Measurements from ENCODE around the gene TLR4. TPM values are rescaled to one million over a fixed set of nuclear protein-coding genes. Genes with fewer than 3 reads are reported as not detected.

The TLR4 gene
- 0.11 and 0.48 TPM in 2 replicates for total RNA-seq (2014; rRNA removed; shearing (Covaris generic))

DNA sequence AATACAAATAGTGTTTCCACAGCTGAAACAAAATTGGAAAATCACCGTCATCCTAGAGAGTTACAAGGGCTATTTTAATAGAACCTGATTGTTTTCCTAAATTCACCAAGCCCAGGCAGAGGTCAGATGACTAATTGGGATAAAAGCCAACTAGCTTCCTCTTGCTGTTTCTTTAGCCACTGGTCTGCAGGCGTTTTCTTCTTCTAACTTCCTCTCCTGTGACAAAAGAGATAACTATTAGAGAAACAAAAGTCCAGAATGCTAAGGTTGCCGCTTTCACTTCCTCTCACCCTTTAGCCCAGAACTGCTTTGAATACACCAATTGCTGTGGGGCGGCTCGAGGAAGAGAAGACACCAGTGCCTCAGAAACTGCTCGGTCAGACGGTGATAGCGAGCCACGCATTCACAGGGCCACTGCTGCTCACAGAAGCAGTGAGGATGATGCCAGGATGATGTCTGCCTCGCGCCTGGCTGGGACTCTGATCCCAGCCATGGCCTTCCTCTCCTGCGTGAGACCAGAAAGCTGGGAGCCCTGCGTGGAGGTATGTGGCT lies at the start of gene TLR4:
TSS of gene TLR4 (plus strand) at position 380 of the 552 bp plus-strand sequence. CDS start at position 450, 70 bp downstream.
- peak; percentile 4 for DNase-seq (ENCODE audit: low read depth)

DNA sequence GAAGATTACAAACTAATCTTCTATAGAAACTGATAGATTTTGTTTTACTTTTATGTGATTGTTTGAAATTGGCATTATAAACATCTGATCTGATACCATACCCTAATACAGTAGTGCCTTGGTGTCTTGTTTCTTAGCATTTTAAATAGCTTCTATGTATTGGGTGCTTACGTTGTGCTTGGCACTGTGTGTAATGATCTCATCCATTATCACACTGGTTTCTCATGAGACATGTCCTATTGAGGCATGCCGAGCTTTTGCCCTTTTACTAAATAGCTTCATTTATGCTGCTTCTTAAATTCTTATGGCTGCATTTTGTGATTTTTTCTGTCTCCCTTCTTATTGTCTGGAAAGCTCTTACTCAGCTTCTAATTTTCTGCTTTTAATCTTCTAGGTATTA lies 48.2 kb upstream of the TLR4 start:
- DNase-seq (ENCODE audit: low read depth): no peak

GRCh38 chr9:117662651-117663050 lies 41.6 kb upstream of the TLR4 start:
- DNase-seq (ENCODE audit: low read depth): no peak

- no peak for DNase-seq (ENCODE audit: low read depth)
Measured at GRCh38 chr9:117664419-117664818, 39.8 kb upstream of the TLR4 start.

- no peak for DNase-seq (ENCODE audit: low read depth)
Measured at GRCh38 chr9:117665601-117666385, 38.4 kb upstream of the TLR4 start.

DNA sequence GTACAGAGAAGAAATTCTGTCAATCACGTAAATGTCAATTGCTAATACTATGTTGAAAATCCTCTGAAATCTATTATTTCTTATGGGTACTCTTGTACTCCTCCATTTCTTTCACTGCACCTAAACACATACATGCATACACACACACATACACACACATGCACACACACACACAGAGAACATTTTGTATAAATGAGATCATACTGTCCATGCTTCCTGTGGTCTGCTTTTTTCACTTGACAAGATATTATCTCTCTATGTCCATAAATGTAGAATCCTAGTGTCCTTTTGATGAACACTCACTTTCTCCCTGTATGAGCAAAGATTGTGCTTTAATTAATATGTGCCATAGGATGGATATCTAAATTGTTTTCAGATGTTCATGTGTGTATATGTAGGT lies 32.7 kb upstream of the TLR4 start:
- DNase-seq (ENCODE audit: low read depth): no peak

DNA sequence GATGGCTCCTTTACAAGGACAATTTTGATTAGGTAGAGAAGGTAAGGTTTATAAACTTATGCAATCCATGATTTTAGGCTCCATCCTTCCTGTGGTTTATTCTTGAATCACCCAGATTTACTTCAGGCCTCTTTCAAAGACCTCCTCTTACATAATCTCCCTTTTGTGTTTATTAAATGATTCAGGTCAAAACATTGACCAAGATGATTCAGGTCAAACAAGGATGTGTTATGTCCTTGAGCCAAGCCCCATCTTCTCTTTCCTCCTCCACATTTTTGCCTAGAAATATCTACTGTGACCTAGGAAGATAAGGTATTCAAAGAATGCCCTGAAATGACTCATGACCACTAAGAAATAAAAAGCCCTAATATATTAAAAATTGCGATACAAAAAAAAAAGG lies 31.8 kb upstream of the TLR4 start:
- DNase-seq (ENCODE audit: low read depth): no peak

- no peak for DNase-seq (ENCODE audit: low read depth)
Measured at GRCh38 chr9:117677572-117677971, 26.6 kb upstream of the TLR4 start.

DNA sequence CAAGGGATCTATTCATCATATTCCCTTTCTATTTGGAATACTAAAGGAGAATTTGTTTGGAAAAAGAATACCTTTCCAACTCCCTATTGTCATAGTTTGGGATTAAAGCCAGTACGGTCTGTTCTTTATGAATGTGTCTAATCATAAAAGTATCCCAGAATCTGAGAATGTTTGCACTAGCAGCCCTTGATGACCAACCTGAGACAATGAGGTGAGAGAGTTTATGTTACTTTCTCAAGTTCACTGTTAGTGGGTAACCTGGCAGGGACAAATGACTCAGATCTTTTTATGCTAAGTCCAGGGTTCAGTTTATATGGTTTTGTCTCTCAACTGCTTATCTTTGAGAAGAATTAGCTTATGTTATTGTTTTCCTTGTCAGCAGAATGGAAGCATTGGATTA lies 25.3 kb upstream of the TLR4 start:
- DNase-seq (ENCODE audit: low read depth): no peak

GRCh38 chr9:117679416-117679815 lies 24.8 kb upstream of the TLR4 start:
- DNase-seq (ENCODE audit: low read depth): no peak

DNA sequence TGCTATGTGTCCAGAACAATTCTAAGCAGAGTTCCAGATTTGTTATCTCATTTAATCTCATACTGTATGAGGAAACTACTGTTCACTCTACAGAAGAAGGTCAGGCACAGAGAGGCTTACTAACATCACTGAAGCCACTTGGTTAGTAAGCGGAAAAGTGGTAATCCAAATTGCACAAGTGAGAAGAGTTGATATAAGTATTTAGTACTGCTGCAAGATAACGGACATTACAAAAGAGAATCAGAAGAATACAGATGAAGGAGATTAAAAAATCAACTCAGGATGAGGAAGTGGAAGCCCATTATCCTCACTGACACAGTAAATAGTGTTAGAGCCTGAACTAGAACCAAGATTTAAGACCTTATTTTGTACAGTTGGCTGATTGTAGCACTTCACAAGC lies 22.3 kb upstream of the TLR4 start:
- DNase-seq (ENCODE audit: low read depth): no peak

GRCh38 chr9:117682955-117683710 lies 21.1 kb upstream of the TLR4 start:
- no peak for DNase-seq (ENCODE audit: low read depth)

DNA sequence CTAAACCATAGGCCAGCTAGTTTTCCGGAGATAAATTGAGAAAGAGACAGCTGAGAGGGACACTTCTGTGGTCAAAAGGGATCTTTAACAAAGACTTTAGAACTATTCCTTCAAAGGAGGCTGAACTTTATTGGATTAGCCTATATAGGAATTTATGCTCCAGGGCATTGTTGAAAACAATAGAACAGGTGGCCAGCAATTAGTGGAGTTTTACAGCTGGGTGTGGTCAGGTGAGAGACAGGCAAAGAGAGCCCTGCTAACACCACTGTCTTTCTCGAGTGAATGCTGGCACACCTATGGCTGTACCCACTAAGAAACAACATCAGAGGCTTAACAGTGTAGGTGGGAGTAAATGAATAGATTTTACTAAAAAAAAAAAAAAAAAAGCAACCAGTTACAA lies 16.7 kb upstream of the TLR4 start:
- no peak for DNase-seq (ENCODE audit: low read depth)

GRCh38 chr9:117691367-117691766 lies 12.8 kb upstream of the TLR4 start:
- DNase-seq (ENCODE audit: low read depth): no peak

GRCh38 chr9:117696154-117696553 lies 8.0 kb upstream of the TLR4 start:
- DNase-seq (ENCODE audit: low read depth): no peak

DNA sequence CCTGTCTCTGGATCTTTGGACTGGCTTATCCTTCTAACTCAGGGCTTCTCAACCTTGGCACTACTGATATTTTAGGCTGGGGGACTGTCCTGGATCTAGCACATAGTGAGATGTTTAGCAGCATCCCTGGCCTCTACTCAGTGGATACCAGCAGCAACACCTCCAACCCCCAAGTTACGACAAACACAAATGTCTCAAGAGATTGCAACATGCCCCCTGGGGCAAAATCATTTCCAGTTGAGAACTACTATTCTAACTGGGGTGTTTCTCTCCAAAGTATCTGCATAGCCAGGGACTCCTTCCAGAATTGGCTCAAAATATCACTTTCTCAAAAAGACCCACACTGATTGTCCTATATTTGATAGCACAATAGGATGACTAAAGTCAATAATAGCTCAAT lies 7.2 kb upstream of the TLR4 start:
- DNase-seq (ENCODE audit: low read depth): no peak

GRCh38 chr9:117703537-117703936 lies 666 bp upstream of the TLR4 start:
- no peak for DNase-seq (ENCODE audit: low read depth)

- DNase-seq (ENCODE audit: low read depth): no peak
Measured at GRCh38 chr9:117704597-117704996, 394 bp downstream of the TLR4 start.

- DNase-seq (ENCODE audit: low read depth): no peak
Measured at GRCh38 chr9:117705386-117705785, 1.2 kb downstream of the TLR4 start.

- DNase-seq (ENCODE audit: low read depth): no peak
Measured at GRCh38 chr9:117706421-117707116, 2.4 kb downstream of the TLR4 start.

DNA sequence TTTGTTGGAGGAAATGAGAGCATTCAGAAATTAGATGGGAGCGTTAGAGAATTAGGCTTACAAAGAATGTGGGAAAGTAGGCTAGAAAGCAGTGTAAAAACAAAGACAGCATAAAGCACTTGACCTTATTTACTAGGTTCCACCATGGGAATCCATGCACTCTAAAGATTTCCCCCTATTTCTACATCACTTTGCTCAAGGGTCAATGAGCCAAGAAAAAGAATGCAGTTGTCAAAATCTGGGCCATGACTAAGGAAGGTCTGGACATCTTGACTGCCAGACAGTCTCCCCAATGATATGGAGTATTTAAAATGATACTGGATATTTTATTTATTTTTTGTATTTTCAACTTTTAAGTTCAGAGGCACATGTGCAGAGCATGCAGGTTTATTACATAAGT lies 3.4 kb downstream of the TLR4 start:
- DNase-seq (ENCODE audit: low read depth): no peak

DNA sequence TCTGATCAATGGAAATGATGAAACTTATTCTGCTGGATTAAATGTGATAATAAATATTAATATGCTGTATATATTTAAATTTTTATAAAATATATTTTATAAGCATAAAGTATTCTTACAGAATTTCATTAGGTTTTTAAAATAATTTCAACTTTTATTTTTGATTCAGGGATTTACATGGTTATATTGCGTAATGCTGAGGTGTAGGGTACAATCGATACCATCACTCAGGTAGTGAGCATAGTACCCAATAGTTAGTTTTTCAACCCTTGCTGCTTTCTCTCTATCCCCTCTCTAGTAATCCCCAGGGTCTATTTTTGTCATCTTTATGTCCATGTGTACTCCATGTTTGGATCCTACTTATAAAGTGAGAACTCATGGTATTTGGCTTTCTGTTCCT lies 5.7 kb downstream of the TLR4 start:
- DNase-seq (ENCODE audit: low read depth): no peak

All from Daoy (cell line).